Mucosa of descending colon (tissue), 3 donors: ENCODE measurements around the gene FARP2. TPM values are rescaled to one million over a fixed set of nuclear protein-coding genes. Genes with fewer than 3 reads are reported as not detected.
"Not testable (repeated sequence)": the region's sequence is repeated elsewhere in the genome, so short reads cannot be mapped to it uniquely, and the experiment has no call there.

ENCODE experiments used
- ATAC-seq: fragments of 200-7000 bp; cut with Tn5 transposase; one replicate; pipeline ENCODE4 v1.9.1; 2020; ENCODE audit warnings: mild to moderate bottlenecking, moderate library complexity
- DNase-seq, 3 donors: peaks; one replicate each; pipeline ENCODE4 v3.0.0-alpha.2; 2020
- H3K36me3 ChIP-seq: fragments of 200-600 bp; one replicate; pipeline ENCODE4 v1.8.0; 2021; ENCODE audit warnings: low read depth, mild to moderate bottlenecking
- H3K4me1 ChIP-seq: fragments of 200-600 bp; one replicate; pipeline ENCODE4 v1.8.0; 2021; ENCODE audit warnings: low read depth, mild to moderate bottlenecking
- H3K4me3 ChIP-seq: fragments of 200-600 bp; one replicate; pipeline ENCODE4 v1.8.0; 2021; ENCODE audit warnings: mild to moderate bottlenecking
- H3K9me3 ChIP-seq: fragments of 200-600 bp; one replicate; pipeline ENCODE4 v1.8.0; 2021; ENCODE audit warnings: mild to moderate bottlenecking
- intact Hi-C, 2 donors: fragments of 100-400 bp; cut with DNase I in 1 of 2; cut with micrococcal nuclease in 1 of 2; formaldehyde crosslinking; loops; one replicate each; pipeline versions ENCODE4 v1.11.0 to v1.11.1; 2022; cut with DNase I, micrococcal nuclease
- total RNA-seq, 3 donors: library from RNA; stranded (reverse); fragmentation: NEBNext Ultra II Directional in 2 of 3; extraction: Animal tissue kit (Norgen Biotek cat#: 25700) in 2 of 3; gene quantifications; one replicate each; pipeline versions ENCODE4 v1.2.1 to v1.2.4, GENCODE V29; 2021 to 2023
- TF ChIP-seq, protein P1 (sequence below): fragments of 200-600 bp; IDR thresholded peaks from one replicate; pipeline ENCODE4 v1.8.0; 2022; ENCODE audit warnings: antibody characterized with exemption, mild to moderate bottlenecking
- donor health status: DM: no; HTN: no; CAD: no; lungs with moderate emphysema.
- donor health status: DM: no; HTN: no; CAD: no.
- donor health status: DM: no; HTN: yes; CAD: no.

FARP2 gene
- total RNA-seq, 3 donors from 2014 or later, result 98.1 to 163 (median 109) TPM

DNA sequence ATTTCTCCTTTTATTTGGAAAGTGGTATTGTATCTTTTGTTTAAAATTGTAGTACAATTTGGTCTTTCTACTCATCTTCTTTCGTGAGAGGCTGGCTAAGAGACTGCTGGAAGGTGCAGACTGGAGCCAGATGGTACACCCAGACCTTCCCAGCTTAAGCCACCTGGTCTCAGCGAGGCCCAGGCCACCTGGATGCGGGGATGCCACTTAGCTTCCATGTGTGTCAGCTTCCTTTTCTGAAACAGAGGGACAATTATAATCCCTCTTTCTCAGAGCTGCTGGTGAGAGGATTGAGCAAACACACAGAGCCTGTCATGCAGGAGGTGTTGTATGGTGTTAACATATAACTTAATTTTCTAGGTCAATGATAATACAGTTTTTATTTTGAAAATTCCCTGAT is 17.4 kb downstream of the FARP2 start:
- no peaks in the 10 kb centered on the region for H3K9me3 ChIP-seq
- intact Hi-C loops, result no loop called here
- TF ChIP-seq, protein P1, sequence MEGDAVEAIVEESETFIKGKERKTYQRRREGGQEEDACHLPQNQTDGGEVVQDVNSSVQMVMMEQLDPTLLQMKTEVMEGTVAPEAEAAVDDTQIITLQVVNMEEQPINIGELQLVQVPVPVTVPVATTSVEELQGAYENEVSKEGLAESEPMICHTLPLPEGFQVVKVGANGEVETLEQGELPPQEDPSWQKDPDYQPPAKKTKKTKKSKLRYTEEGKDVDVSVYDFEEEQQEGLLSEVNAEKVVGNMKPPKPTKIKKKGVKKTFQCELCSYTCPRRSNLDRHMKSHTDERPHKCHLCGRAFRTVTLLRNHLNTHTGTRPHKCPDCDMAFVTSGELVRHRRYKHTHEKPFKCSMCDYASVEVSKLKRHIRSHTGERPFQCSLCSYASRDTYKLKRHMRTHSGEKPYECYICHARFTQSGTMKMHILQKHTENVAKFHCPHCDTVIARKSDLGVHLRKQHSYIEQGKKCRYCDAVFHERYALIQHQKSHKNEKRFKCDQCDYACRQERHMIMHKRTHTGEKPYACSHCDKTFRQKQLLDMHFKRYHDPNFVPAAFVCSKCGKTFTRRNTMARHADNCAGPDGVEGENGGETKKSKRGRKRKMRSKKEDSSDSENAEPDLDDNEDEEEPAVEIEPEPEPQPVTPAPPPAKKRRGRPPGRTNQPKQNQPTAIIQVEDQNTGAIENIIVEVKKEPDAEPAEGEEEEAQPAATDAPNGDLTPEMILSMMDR, result no peak
- no peak overlapping the region for H3K4me3 ChIP-seq
- ATAC-seq (peak; percentile 24), DNase-seq (no peak)
- no peaks in the 10 kb centered on the region for H3K36me3 ChIP-seq
- H3K4me1 ChIP-seq, result peaks cover 58% of the 10 kb centered on the region

DNA sequence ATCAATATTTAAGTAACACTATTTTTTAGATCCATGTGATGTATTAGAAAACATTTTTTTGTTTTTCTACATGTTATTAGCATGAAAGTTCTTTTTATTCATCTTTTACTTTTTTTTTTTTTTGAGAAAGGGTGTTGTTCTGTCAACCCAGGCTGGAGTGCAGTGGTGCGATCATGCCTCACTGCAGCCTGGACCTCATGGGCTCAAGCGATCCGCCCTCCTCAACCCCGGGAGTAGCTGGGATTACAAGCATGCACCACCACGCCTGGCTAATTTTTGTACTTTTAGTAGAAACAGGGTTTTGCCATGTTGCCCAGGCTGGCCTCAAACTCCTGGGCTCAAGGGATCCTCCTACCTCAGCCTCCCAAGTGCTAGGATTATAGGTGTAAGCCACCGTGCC is 17.8 kb downstream of the FARP2 start:
- peaks cover 53% of the 10 kb centered on the region for H3K4me1 ChIP-seq
- H3K36me3 ChIP-seq, H3K4me3 ChIP-seq, H3K9me3 ChIP-seq, ATAC-seq, intact Hi-C loops, DNase-seq: not testable (repeated sequence)

DNA sequence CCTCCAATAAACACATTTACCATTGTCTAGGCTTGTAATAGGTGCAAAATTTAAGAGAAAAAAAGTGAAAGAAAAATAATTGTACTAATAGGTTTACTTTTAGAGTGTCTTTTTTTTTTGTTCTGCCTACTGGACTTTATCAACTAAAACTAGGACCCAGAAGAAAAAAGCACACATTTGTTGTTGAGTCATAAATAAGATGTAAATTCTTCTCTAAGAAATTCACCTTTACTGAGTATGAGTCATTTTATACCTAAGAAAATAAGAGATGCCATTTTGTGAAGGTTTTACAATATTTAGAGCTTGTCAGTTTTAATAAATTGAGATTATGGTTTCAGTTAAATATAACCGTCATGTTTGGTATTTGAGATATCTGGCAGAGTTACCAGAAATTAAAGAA is 19.2 kb downstream of the FARP2 start:
- no peak for ATAC-seq
- intact Hi-C loops, result no loop called here
- H3K4me1 ChIP-seq, result peaks cover 47% of the 10 kb centered on the region
- DNase-seq, result no peak
- H3K4me3 ChIP-seq, result no peak overlapping the region
- H3K36me3 ChIP-seq, result no peaks in the 10 kb centered on the region
- TF ChIP-seq, protein P1, result no peak
- H3K9me3 ChIP-seq, result no peaks in the 10 kb centered on the region

DNA sequence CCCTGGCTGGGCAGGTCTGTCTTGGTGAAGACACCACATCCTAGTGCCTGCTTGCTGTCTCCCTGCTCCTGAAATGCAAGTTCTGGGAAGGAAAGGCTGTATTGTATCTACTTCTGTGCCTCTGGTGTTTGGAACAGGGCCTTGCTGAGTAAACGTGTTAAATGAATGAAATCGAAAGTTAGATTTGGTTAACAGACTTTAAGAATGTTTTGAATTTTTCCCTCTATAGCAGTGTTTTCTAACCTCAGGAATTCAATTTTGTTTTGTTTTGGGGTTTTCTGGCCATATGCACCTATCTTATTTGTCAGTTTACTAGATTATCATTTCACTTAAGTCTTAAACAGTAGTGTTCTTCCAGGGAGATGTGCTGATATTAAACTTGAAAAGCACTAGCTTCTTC is 20.7 kb downstream of the FARP2 start:
- Histone ChIP-seq H3K36me3 (no peaks in the 10 kb centered on the region), H3K4me3 (no peak overlapping the region), H3K4me1 (peaks cover 37% of the 10 kb centered on the region), H3K9me3 (no peaks in the 10 kb centered on the region)
- intact Hi-C loops, result no loop called here
- DNase-seq, result no peak
- no peak for ATAC-seq
- TF ChIP-seq, protein P1, result no peak

DNA sequence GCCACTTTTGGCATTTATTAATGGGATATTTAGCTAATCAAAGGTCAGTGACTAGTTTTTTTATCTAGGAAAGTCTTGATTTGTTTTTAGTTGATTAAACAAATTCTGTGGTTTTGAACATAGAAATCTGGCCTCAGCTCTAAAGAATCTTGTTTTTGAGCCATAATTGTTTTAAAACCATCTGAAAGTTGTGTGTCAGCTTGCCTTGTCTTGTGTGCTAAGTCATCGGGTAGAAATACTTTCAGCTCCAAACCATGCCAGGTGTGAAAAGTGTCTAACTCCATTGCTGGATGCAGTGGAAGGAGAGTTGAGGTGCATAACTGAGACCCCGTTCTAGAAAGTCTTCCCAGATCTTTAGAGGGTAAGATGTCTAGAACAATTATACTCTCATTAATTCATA is 22.7 kb downstream of the FARP2 start:
- intact Hi-C loops, result no loop called here
- Histone ChIP-seq H3K4me3 (no peak overlapping the region), H3K36me3 (no peaks in the 10 kb centered on the region), H3K4me1 (peaks cover 21% of the 10 kb centered on the region), H3K9me3 (no peaks in the 10 kb centered on the region)
- no peak for DNase-seq
- TF ChIP-seq, protein P1, result no peak
- no peak for ATAC-seq

DNA sequence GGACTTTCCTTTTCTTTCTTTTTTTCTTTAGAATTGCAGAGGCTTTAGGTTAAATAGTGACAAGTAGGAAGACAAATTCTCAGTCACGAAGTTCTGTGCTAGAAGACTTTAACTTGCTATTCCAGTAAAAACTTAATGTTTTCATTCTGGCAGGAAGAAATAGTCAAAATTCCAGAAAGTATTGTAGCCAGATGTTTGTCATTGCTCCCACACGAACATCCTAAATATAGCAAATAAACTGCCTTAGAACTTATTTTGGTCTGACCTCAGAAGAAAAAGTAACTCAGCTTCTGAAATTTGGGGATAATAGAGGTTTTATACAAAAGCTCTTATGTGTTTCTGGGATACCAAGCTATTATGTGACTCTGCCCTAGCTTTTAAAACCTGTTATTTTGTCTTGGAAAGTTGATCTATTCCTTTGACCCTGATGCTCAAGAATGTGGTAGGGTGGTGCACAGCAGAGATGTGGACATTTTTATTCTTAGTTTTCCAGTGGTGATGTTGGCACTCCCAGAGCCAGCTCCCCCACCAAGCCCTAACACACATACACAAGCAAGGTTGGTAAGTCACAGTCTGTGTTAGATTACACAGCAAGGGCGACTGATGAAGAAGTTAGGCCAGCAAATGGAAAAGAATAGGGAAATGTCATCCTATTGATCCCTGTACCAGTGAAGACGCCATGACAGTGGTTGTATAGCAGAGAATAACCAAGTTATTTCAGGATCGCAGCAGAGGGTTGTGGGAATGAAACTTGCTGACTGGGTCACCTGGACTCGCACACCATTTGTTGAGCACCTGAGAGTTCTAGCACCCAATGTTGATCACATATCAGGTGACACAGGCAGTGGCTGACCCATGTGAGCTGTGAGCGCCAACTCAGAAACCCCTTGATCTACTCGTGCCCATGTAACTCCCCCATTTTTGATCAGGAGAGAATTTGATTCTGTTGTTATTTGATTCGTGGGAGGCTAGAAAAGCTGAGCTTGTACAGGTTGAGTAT is 23.7 kb downstream of the FARP2 start:
- TF ChIP-seq, protein P1, result no peak
- H3K4me1 ChIP-seq, result peaks cover 14% of the 10 kb centered on the region
- H3K9me3 ChIP-seq, result no peaks in the 10 kb centered on the region
- no peaks in the 10 kb centered on the region for H3K36me3 ChIP-seq
- no peak overlapping the region for H3K4me3 ChIP-seq
- ATAC-seq (no peak), DNase-seq (no peak)
- intact Hi-C loops, result no loop called here
